PFSK-1 (cell line): Measurements from ENCODE around the gene ELANE.

Source experiments
- FOXP2 ChIP-seq: optimal IDR thresholded peaks from 2 replicates; pipeline ENCODE3; 2011; ENCODE audit warnings: borderline replicate concordance, control low read depth, inconsistent platforms; ENCODE audit not compliant: insufficient read depth; ENCODE audit errors: extremely low read length, extremely low read depth
- POLR2AphosphoS5 ChIP-seq: IDR thresholded peaks from 2 replicates; pipeline ENCODE4 v1.6.1; 2012; ENCODE audit warnings: low read depth, mild to moderate bottlenecking, control low read depth, low read length, moderate library complexity
- REST ChIP-seq, 2 experiments: IDR thresholded peaks; 2 replicates each; pipeline versions ENCODE4 v1.6.1 to v1.8.0; 2011 to 2012; ENCODE audit warnings: low read depth in 2 of 2, low read length in 2 of 2, control low read depth in 1 of 2, inconsistent platforms in 1 of 2, mild to moderate bottlenecking in 1 of 2, moderate library complexity in 1 of 2; ENCODE audit not compliant: insufficient read depth in 1 of 2
- SIN3A ChIP-seq: IDR thresholded peaks from 2 replicates; pipeline ENCODE4 v1.6.1; 2012; ENCODE audit warnings: mild to moderate bottlenecking, low read length, moderate library complexity, borderline replicate concordance; ENCODE audit not compliant: insufficient read depth
- TAF1 ChIP-seq: IDR thresholded peaks from 2 replicates; pipeline ENCODE4 v1.6.1; 2012; ENCODE audit warnings: low read length, control low read depth, borderline replicate concordance; ENCODE audit not compliant: insufficient read depth

ELANE gene

GRCh38 chr19:858284-858683 is 6.2 kb downstream of the ELANE start:
- TF ChIP-seq REST (IDR thresholded peaks at IDR 0.05; ENCODE audit: insufficient read depth in 1 of 2, low read depth in 2 of 2, low read length in 2 of 2) (no peak), FOXP2 (no peak), SIN3A (no peak), POLR2AphosphoS5 (no peak)

- no peak for TF ChIP-seq FOXP2
- TF ChIP-seq POLR2AphosphoS5: no peak
- no peak for TF ChIP-seq TAF1
- no peak for TF ChIP-seq REST (IDR thresholded peaks at IDR 0.05; ENCODE audit: insufficient read depth in 1 of 2, low read depth in 2 of 2, low read length in 2 of 2)
- TF ChIP-seq SIN3A: no peak
Measured at GRCh38 chr19:858868-859843, 7.1 kb downstream of the ELANE start, which contains the start of gene CFD. Gene CFD (plus strand): TSS chr19:859664. CDS start chr19:859690, 26 bp downstream.

- TF ChIP-seq POLR2AphosphoS5 (no peak), FOXP2 (no peak), SIN3A (no peak), TAF1 (no peak), REST (IDR thresholded peaks at IDR 0.05; ENCODE audit: insufficient read depth in 1 of 2, low read depth in 2 of 2, low read length in 2 of 2) (no peak)
Measured at GRCh38 chr19:861141-861755, 9.1 kb downstream of the ELANE start.

GRCh38 chr19:861756-862580 is 9.9 kb downstream of the ELANE start:
- no peak for TF ChIP-seq SIN3A
- no peak for TF ChIP-seq FOXP2
- no peak for TF ChIP-seq REST (IDR thresholded peaks at IDR 0.05; ENCODE audit: insufficient read depth in 1 of 2, low read depth in 2 of 2, low read length in 2 of 2)
- no peak for TF ChIP-seq POLR2AphosphoS5
- TF ChIP-seq TAF1: no peak
